Uterus (tissue), 2 donors: Measurements from ENCODE around the gene TBC1D5.

Experiments used
- CTCF ChIP-seq, 4 experiments: fragments of 200-600 bp in 2 of 4; fragments of 450-650 bp in 2 of 4; sonication (generic) in 2 of 4; IDR thresholded peaks; one replicate each; pipeline ENCODE4 v1.5.1; 2016 to 2019; ENCODE audit warnings: antibody characterized with exemption in 4 of 4, mild to moderate bottlenecking in 2 of 4, moderate library complexity in 1 of 4
- POLR2A ChIP-seq, 2 donors: fragments of 450-650 bp; IDR thresholded peaks; one replicate each; pipeline ENCODE4 v1.6.1; 2016; ENCODE audit warnings: antibody characterized with exemption in 2 of 2, mild to moderate bottlenecking in 1 of 2, moderate library complexity in 1 of 2

GRCh38 chr3:17132286-17133115 lies 609.9 kb downstream of the TBC1D5 start:
- TF ChIP-seq CTCF (IDR thresholded peaks at IDR 0.05), result no peak
- TF ChIP-seq POLR2A (IDR thresholded peaks at IDR 0.05), result no peak
